ENCODE results near the gene NOC3L.

Gene NOC3L

GRCh38 chr10:94344522-94345122, 18.1 kb downstream of the NOC3L start:
- no peaks in the 10 kb centered on the region for H3K9me3 ChIP-seq
- no peak overlapping the region for H3K4me3 ChIP-seq
- no peak overlapping the region for H3K27ac ChIP-seq
- intact Hi-C loops (cut with DNase I; ENCODE audit: low total_unique reads), result no loop called here
- no peak for DNase-seq
- peaks cover 24 to 68% (median 44%) of the 10 kb centered on the region in 3 donors for H3K36me3 ChIP-seq
- TF ChIP-seq CTCF (IDR thresholded peaks at IDR 0.05), result no peak
- H3K4me1 ChIP-seq, result no peaks in the 10 kb centered on the region
- H3K27me3 ChIP-seq, result no peaks in the 10 kb centered on the region

- Histone ChIP-seq H3K9me3 (no peaks in the 10 kb centered on the region), H3K27me3 (no peaks in the 10 kb centered on the region), H3K4me1 (no peaks in the 10 kb centered on the region), H3K27ac (no peak overlapping the region), H3K36me3 (peaks cover 32 to 74% (median 46%) of the 10 kb centered on the region in 3 donors), H3K4me3 (no peak overlapping the region)
- TF ChIP-seq CTCF (IDR thresholded peaks at IDR 0.05), result no peak
- intact Hi-C loops (cut with DNase I; ENCODE audit: low total_unique reads), result no loop called here
- DNase-seq, result no peak
Measured at GRCh38 chr10:94343151-94343550, 19.6 kb downstream of the NOC3L start.

- no peaks in the 10 kb centered on the region for H3K4me1 ChIP-seq
- no peak overlapping the region for H3K27ac ChIP-seq
- H3K36me3 ChIP-seq, result peaks cover 56 to 90% (median 78%) of the 10 kb centered on the region in 3 donors
- TF ChIP-seq CTCF (IDR thresholded peaks at IDR 0.05), result no peak
- H3K9me3 ChIP-seq, result no peaks in the 10 kb centered on the region
- no peaks in the 10 kb centered on the region for H3K27me3 ChIP-seq
- DNase-seq, result no peak
- no peak overlapping the region for H3K4me3 ChIP-seq
- intact Hi-C loops (cut with DNase I; ENCODE audit: low total_unique reads), result no loop called here
Measured at GRCh38 chr10:94334857-94335256, 27.9 kb downstream of the NOC3L start.

- Histone ChIP-seq H3K36me3 (peaks cover 41 to 75% (median 71%) of the 10 kb centered on the region in 3 donors), H3K9me3 (no peaks in the 10 kb centered on the region), H3K4me3 (no peak overlapping the region), H3K27me3 (no peaks in the 10 kb centered on the region), H3K27ac (no peak overlapping the region), H3K4me1 (peaks cover 0 to 14% (median 2%) of the 10 kb centered on the region in 4 donors)
- DNase-seq, result no peak
- TF ChIP-seq CTCF (IDR thresholded peaks at IDR 0.05), result no peak
- intact Hi-C loops (cut with DNase I; ENCODE audit: low total_unique reads), result no loop called here
Measured at GRCh38 chr10:94333051-94333450, 29.7 kb downstream of the NOC3L start.

- peaks cover 0 to 26% (median 4%) of the 10 kb centered on the region in 4 donors for H3K4me1 ChIP-seq
- no peaks in the 10 kb centered on the region for H3K27me3 ChIP-seq
- DNase-seq, result no peak
- H3K9me3 ChIP-seq, result no peaks in the 10 kb centered on the region
- intact Hi-C loops (cut with DNase I; ENCODE audit: low total_unique reads), result no loop called here
- peaks cover 47 to 59% (median 56%) of the 10 kb centered on the region in 3 donors for H3K36me3 ChIP-seq
- H3K4me3 ChIP-seq, result no peak overlapping the region
- H3K27ac ChIP-seq, result peak overlapping the region; percentile 65 to 71
- TF ChIP-seq CTCF (IDR thresholded peaks at IDR 0.05), result no peak
Measured at GRCh38 chr10:94328613-94329012, 34.1 kb downstream of the NOC3L start.

Data from tibial artery (tissue), 4 donors.